Endothelial cell of umbilical vein (primary cell): ENCODE data around the gene CABP2. TPM values are rescaled to one million over a fixed set of nuclear protein-coding genes. Genes with fewer than 3 reads are reported as not detected.
A peak's percentile ranks its signal among the peaks of the same experiment; 100 is the strongest.

ENCODE experiments used
- BruUV-seq: library from RNA; stranded (reverse); fragments of 400-500 nt; replicated peaks from 2 replicates; lab custom pipeline; 2021; lab: Mats Ljungman, UMichigan
- CTCF ChIA-PET: fragments of 300-600, 350-600 bp; sonication (Branson Sonifier 250); formaldehyde crosslinking; loops from one replicate; lab custom pipeline; 2021; ENCODE audit warnings: antibody characterized with exemption, inconsistent platforms; lab: Charles Lee
- POLR2A ChIA-PET: fragments of 300-600, 350-600 bp; sonication (Branson Sonifier 250); formaldehyde crosslinking; loops from one replicate; lab custom pipeline; 2021; ENCODE audit warnings: antibody characterized with exemption, inconsistent platforms; lab: Charles Lee
- DNase-seq: peaks from one replicate; pipeline ENCODE4 v3.0.0-alpha.2; 2011; ENCODE audit warnings: low read depth, low spot score
- FAIRE-seq: peaks from 2 replicates; lab custom pipeline; 2011; peaks lifted over from hg19 to GRCh38; lab: Jason Lieb, UNC
- H2AFZ ChIP-seq: 2 replicates; pipeline ENCODE4 v1.6.0; 2012; ENCODE audit warnings: low read depth, low read length, control low read depth, inconsistent platforms
- H3K27ac ChIP-seq: 2 replicates; pipeline ENCODE4 v1.5.1; 2011; ENCODE audit warnings: low read depth, mild to moderate bottlenecking, control low read depth, low read length, moderate library complexity; ENCODE audit not compliant: insufficient read depth
- H3K27me3 ChIP-seq, 2 experiments: 2 replicates each; pipeline versions ENCODE4 v1.6.0 to v1.6.1; 2011; ENCODE audit warnings: low read length in 2 of 2, mixed read lengths in 1 of 2; ENCODE audit not compliant: control insufficient read depth in 2 of 2, insufficient read depth in 2 of 2
- H3K36me3 ChIP-seq, 2 experiments: 2 replicates in 1 of 2; 3 replicates in 1 of 2; pipeline ENCODE4 v1.5.1; 2011; ENCODE audit warnings: low read length in 2 of 2, mild to moderate bottlenecking in 1 of 2, moderate library complexity in 1 of 2; ENCODE audit not compliant: control insufficient read depth in 2 of 2, insufficient read depth in 2 of 2; ENCODE audit errors: extremely low read depth in 1 of 2
- H3K4me1 ChIP-seq: 3 replicates; pipeline ENCODE4 v1.5.1; 2011; ENCODE audit warnings: mild to moderate bottlenecking, low read length; ENCODE audit not compliant: control insufficient read depth, insufficient read depth; ENCODE audit errors: extremely low read depth
- H3K4me2 ChIP-seq: 2 replicates; pipeline ENCODE4 v1.6.1; 2011; ENCODE audit warnings: low read length, control low read depth, mixed read lengths; ENCODE audit not compliant: insufficient read depth
- H3K4me3 ChIP-seq, 3 experiments: fragments of 200-600 bp in 1 of 3; sonication (generic), shearing (Covaris generic) in 1 of 3; replicated peaks in 1 of 3; 2 replicates each; pipeline ENCODE4 v1.5.1; 2011 to 2016; ENCODE audit warnings: control low read depth in 3 of 3, low read length in 3 of 3, mild to moderate bottlenecking in 2 of 3, inconsistent platforms in 1 of 3, low read depth in 1 of 3, moderate library complexity in 1 of 3; ENCODE audit not compliant: insufficient read depth in 1 of 3
- H3K79me2 ChIP-seq: 2 replicates; pipeline ENCODE4 v1.6.0; 2012; ENCODE audit warnings: low read length, inconsistent platforms; ENCODE audit not compliant: control insufficient read depth, insufficient read depth
- H3K9ac ChIP-seq: replicated peaks from 2 replicates; pipeline ENCODE3; 2011; ENCODE audit warnings: low read length, control low read depth; ENCODE audit not compliant: insufficient read depth; ENCODE audit errors: extremely low read depth
- H3K9me1 ChIP-seq: replicated peaks from 3 replicates; pipeline ENCODE4 v1.6.0; 2011; ENCODE audit warnings: mild to moderate bottlenecking, low read length; ENCODE audit not compliant: control insufficient read depth, insufficient read depth; ENCODE audit errors: extremely low read depth
- H3K9me3 ChIP-seq: replicated peaks from 2 replicates; pipeline ENCODE4 v1.5.1; 2012; ENCODE audit warnings: low read length, inconsistent platforms; ENCODE audit not compliant: control insufficient read depth, insufficient read depth
- H4K20me1 ChIP-seq: replicated peaks from 2 replicates; pipeline ENCODE3; 2011; ENCODE audit warnings: mild to moderate bottlenecking, low read length; ENCODE audit not compliant: control insufficient read depth, insufficient read depth; ENCODE audit errors: extremely low read depth
- CTCF ChIP-seq, 2 donors: IDR thresholded peaks; 1 replicate in 1 of 2; 2 replicates in 1 of 2; pipeline ENCODE4 v1.5.1; 2011; ENCODE audit warnings: low read length in 2 of 2, mild to moderate bottlenecking in 2 of 2, moderate library complexity in 2 of 2, control low read depth in 1 of 2, inconsistent platforms in 1 of 2, low read depth in 1 of 2; ENCODE audit not compliant: insufficient read depth in 1 of 2; ENCODE audit errors: extremely low read depth in 1 of 2
- EZH2 ChIP-seq: IDR thresholded peaks from 2 replicates; pipeline ENCODE4 v1.6.1; 2012; ENCODE audit warnings: borderline replicate concordance, low read depth, mild to moderate bottlenecking, moderate library complexity, low read length, inconsistent platforms; ENCODE audit not compliant: severe bottlenecking
- FOS ChIP-seq: IDR thresholded peaks from 2 replicates; pipeline ENCODE4 v1.6.1; 2011; ENCODE audit warnings: mild to moderate bottlenecking, low read length, moderate library complexity, borderline replicate concordance; ENCODE audit not compliant: insufficient read depth
- GATA2 ChIP-seq: IDR thresholded peaks from 2 replicates; pipeline ENCODE4 v1.7.0; 2011; ENCODE audit warnings: low read depth, mild to moderate bottlenecking, moderate library complexity, mixed read lengths, low read length; ENCODE audit not compliant: insufficient read length, insufficient read depth
- JUN ChIP-seq: IDR thresholded peaks from 2 replicates; pipeline ENCODE4 v1.6.1; 2011; ENCODE audit warnings: borderline replicate concordance, low read depth; ENCODE audit not compliant: insufficient read length, insufficient read depth
- MAX ChIP-seq: IDR thresholded peaks from 2 replicates; pipeline ENCODE4 v1.6.1; 2011; ENCODE audit not compliant: insufficient read depth, insufficient read length
- MYC ChIP-seq: IDR thresholded peaks from one replicate; pipeline ENCODE4 v1.6.1; 2011; ENCODE audit warnings: mild to moderate bottlenecking, low read depth, low read length
- POLR2A ChIP-seq: IDR thresholded peaks from 2 replicates; pipeline ENCODE4 v1.6.1; 2012; ENCODE audit warnings: low read depth, mild to moderate bottlenecking, control low read depth, low read length
- POLR2AphosphoS5 ChIP-seq: IDR thresholded peaks from 2 replicates; pipeline ENCODE4 v1.6.1; 2012; ENCODE audit warnings: low read depth, mild to moderate bottlenecking, control low read depth, low read length, moderate library complexity; ENCODE audit not compliant: insufficient read depth
- dilution Hi-C: fragments of 300-500 bp; cut with MboI; formaldehyde crosslinking; loops from one replicate; pipeline ENCODE4 v1.15.0; 2019; ENCODE audit warnings: low sequenced_read_pairs; ENCODE audit not compliant: extremely low pct_ligation_motif_present
- intact Hi-C: fragments of 100-400 bp; cut with micrococcal nuclease; formaldehyde crosslinking; loops from one replicate; pipeline ENCODE4 v1.10.0; 2022
- polyA plus RNA-seq, 4 experiments: library from polyadenylated mRNA; depleted of rRNA in 3 of 4; stranded (reverse) in 3 of 4; unstranded in 1 of 4; fragments of >200 nt; gene quantifications; 2 replicates each; pipeline versions ENCODE4 v1.2.1 to v1.2.3, GENCODE V29; 2011 to 2012; ENCODE audit warnings: missing spikeins in 1 of 4
- total RNA-seq: library from RNA; stranded (reverse); gene quantifications from 2 replicates; pipeline ENCODE4 v1.2.3, GENCODE V29; 2021

Gene CABP2
- total and polyA plus RNA-seq, 2 donors (not counting 3 experiments of a cell fraction or from before 2014, with no cell fraction given), result not detected

- Histone ChIP-seq H3K79me2 (peaks cover 11% of the 10 kb centered on the region), H3K9me1 (no peaks in the 10 kb centered on the region), H3K27ac (peak within 1 kb of the TSS; percentile 51), H3K9ac (peak within 1 kb of the TSS; percentile 48), H3K4me1 (peaks cover 36% of the 10 kb centered on the region), H3K27me3 (no peaks in the 10 kb centered on the region), H3K4me2 (peak within 1 kb of the TSS; percentile 62), H3K9me3 (no peaks in the 10 kb centered on the region), H4K20me1 (no peaks in the 10 kb centered on the region), H3K36me3 (peaks cover 0 to 4% of the 10 kb centered on the region in 2 experiments), H2AFZ (peak within 1 kb of the TSS; percentile 56), H3K4me3 (peak within 1 kb of the TSS; percentile 33 to 64 (median 43))
- POLR2A ChIA-PET, result interaction anchor here (1.0 kb wide), 1 partner anchor 113 kb away, joined by 4 read pairs; the partner anchor contains the start of gene RAD9A
- TF ChIP-seq JUN, result no peak
- peak; percentile 23 for TF ChIP-seq POLR2AphosphoS5
- DNase-seq (no peak), FAIRE-seq (peak; percentile 54)
- no TSS peak for BruUV-seq
- dilution Hi-C loops, result no loop called here
- intact Hi-C loops, result loop anchor here (2.0 to 10.0 kb wide), 2 partner anchors 62 to 240 kb away; partner anchors contain the start of genes CORO1B and GRK2
- CTCF ChIA-PET, result interaction anchor here (0.5 to 2.3 kb wide), 7 partner anchors 103 to 432 kb away, joined by 3 to 20 read pairs (median 7); partner anchors contain the start of genes PPP1CA and RAD9A
Observed at GRCh38 chr11:67504950-67505581, 18.2 kb downstream of the CABP2 start, which contains the start of gene PITPNM1. PITPNM1 (minus strand) TSS chr11:67505363; CDS start chr11:67504180, 1,183 bp downstream.

DNA sequence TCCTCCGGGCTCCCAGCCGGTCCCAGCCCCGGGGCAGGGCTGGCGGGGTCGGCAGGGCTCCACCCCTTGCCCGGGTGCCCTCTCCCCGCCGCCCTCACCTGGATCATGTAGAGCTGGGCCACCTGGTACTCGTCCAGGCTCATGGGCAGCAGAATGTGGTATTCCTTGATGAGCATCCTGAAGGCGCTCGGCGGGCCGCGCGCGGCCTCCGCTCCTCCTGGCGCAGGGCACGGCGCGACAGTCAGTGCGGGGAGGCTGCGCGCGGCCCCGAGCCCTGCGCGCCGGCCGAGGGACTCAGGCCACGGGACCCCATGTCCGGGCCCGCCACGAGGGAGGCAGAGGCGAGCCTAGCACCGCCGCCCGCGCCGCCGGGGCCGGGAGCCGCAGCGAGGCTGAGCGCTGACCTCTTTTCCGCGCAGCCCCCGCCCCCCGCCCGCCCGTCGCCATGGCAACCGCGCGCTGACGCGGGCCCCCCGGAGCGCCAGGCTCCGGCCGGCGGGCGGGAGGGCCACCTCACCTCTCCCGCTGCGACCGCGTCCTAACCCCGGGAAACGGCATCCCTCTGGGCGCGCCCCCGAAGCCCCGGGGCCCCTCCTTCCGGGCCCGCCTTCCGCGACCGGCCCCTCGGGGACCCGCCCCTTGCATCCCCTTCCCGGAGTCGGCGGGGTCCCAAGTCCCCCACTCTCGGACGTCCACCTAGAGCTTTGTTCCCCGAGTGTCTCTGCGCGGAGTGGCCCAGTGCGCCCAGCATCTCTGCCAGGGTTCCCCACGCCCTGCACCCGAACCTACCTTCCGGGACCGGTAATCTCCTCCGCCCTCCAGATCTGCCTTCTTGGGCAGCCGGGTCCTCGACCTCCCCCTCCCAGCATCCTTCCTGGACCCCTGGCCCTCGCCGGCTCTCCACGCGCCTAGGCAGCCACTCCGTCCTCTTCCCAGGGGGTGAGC lies 19.0 kb downstream of the CABP2 start:
- peak overlapping the region; percentile 62 for H3K4me2 ChIP-seq
- H3K9ac ChIP-seq, result peak overlapping the region; percentile 48
- CTCF ChIA-PET, result interaction anchor here (1.2 to 2.3 kb wide), 3 partner anchors 103 to 153 kb away, joined by 3 to 20 read pairs (median 7); partner anchors contain the start of genes PPP1CA and RAD9A
- H2AFZ ChIP-seq, result peak overlapping the region; percentile 56
- POLR2A ChIA-PET, result no interaction called here
- peak; percentile 9 for DNase-seq
- no TSS peak for BruUV-seq
- H3K4me1 ChIP-seq, result peaks cover 36% of the 10 kb centered on the region
- H3K27me3 ChIP-seq, result no peaks in the 10 kb centered on the region
- dilution Hi-C loops (no loop called here), intact Hi-C loops (loop anchor here (2.0 to 10.0 kb wide), 2 partner anchors 61 to 239 kb away; partner anchors contain the start of genes CORO1B and GRK2)
- no peaks in the 10 kb centered on the region for H4K20me1 ChIP-seq
- peaks cover 11% of the 10 kb centered on the region for H3K79me2 ChIP-seq
- peak overlapping the region; percentile 33 to 64 (median 43) for H3K4me3 ChIP-seq
- no peaks in the 10 kb centered on the region for H3K9me3 ChIP-seq
- TF ChIP-seq POLR2A (no peak), EZH2 (peak; percentile 7), MAX (no peak), FOS (no peak), GATA2 (no peak), MYC (no peak), CTCF (IDR thresholded peaks at IDR 0.05; ENCODE audit: extremely low read depth in 1 of 2, insufficient read depth in 1 of 2, low read depth in 1 of 2, low read length in 2 of 2) (no peak), POLR2AphosphoS5 (peak; percentile 16), JUN (no peak)
- no peaks in the 10 kb centered on the region for H3K9me1 ChIP-seq
- H3K36me3 ChIP-seq, result peaks cover 0 to 4% of the 10 kb centered on the region in 2 experiments
- H3K27ac ChIP-seq, result no peak overlapping the region
- FAIRE-seq, result no peak
